ENCODE data around the gene AKAIN1. TPM values are rescaled to one million over a fixed set of nuclear protein-coding genes. Genes with fewer than 3 reads are reported as not detected.

AKAIN1 gene
- total and polyA plus RNA-seq, 2 of the 4 experiments (the other 2 are of a cell fraction) = not detected

DNA sequence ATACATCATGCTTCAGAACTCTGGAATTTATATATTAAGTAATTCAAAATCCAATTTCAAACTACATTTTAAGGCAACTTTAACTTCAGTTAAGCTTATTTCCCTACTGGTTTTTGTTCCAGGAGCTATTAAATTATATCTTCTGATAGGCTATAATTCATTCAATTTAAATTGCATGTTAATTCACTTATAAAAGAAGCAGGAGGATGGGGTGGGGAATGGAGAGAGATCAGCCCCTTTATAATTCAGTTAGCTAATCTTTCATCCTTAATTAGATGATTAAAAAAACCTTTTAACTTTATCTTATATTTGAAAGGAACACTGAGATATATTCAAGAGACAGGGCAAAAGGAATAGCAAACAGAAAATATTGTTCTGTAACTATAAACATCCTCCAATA, 86.8 kb downstream of the AKAIN1 start:
- Histone ChIP-seq H3K4me3 (ENCODE audit: insufficient read depth, low read depth, low read length) (no peak overlapping the region), H2BK5ac (ENCODE audit: low read depth, low read length, poor library complexity, severe bottlenecking) (no peak overlapping the region), H3K9me3 (ENCODE audit: control insufficient read depth, insufficient read depth, low read length) (no peaks in the 10 kb centered on the region), H2AFZ (replicated peaks; ENCODE audit: low read length, poor library complexity) (no peak overlapping the region), H3K9me1 (ENCODE audit: insufficient read depth, low read length) (no peaks in the 10 kb centered on the region), H3K4me2 (ENCODE audit: low read depth, low read length) (no peak overlapping the region), H3K27me3 (ENCODE audit: control insufficient read depth, insufficient read depth, low read length) (no peaks in the 10 kb centered on the region), H4K91ac (ENCODE audit: insufficient read depth, low read depth, low read length) (no peak overlapping the region), H3K56ac (ENCODE audit: extremely low read depth, insufficient read depth, low read length) (no peak overlapping the region), H3K18ac (ENCODE audit: low read depth, low read length) (no peak overlapping the region), H2AK9ac (replicated peaks; ENCODE audit: low read depth, low read length, poor library complexity) (no peak overlapping the region), H2BK20ac (ENCODE audit: low read depth, low read length) (no peak overlapping the region), H3K9ac (ENCODE audit: low read depth, low read length) (no peak overlapping the region), H2BK120ac (ENCODE audit: low read depth, low read length) (no peak overlapping the region), H2AK5ac (ENCODE audit: low read depth, low read length) (no peak overlapping the region), H3K79me1 (ENCODE audit: low read depth in 1 of 2, low read length in 2 of 2) (no peaks in the 10 kb centered on the region), H3K27ac (ENCODE audit: insufficient read depth, low read length) (no peak overlapping the region), H2BK15ac (ENCODE audit: low read depth, low read length) (no peak overlapping the region), H3K14ac (replicated peaks; ENCODE audit: low read depth, low read length) (no peak overlapping the region), H4K5ac (ENCODE audit: low read depth, low read length) (no peak overlapping the region), H4K8ac (ENCODE audit: low read depth in 2 of 2, low read length in 2 of 2) (no peak overlapping the region), H3K4ac (ENCODE audit: low read depth, low read length) (no peak overlapping the region), H3K4me1 (ENCODE audit: control insufficient read depth, insufficient read depth, low read length) (no peaks in the 10 kb centered on the region), H3K36me3 (ENCODE audit: control insufficient read depth, insufficient read depth, low read length) (no peaks in the 10 kb centered on the region), H3K23ac (ENCODE audit: low read depth, low read length) (no peak overlapping the region), H4K20me1 (ENCODE audit: insufficient read depth, low read length) (no peaks in the 10 kb centered on the region)
- DNase-seq = no peak
- intact Hi-C loops (cut with micrococcal nuclease) = no loop called here
- ATAC-seq (ENCODE audit: low read depth) = no peak
- dilution Hi-C loops (cut with HindIII; ENCODE audit: low sequenced_read_pairs, unreplicated experiment) = no loop called here
- in situ Hi-C loops (cut with MboI; ENCODE audit: low sequenced_read_pairs) = no loop called here
- CTCF ChIA-PET = no interaction called here
- no peak for TF ChIP-seq RFX5 (IDR thresholded peaks at IDR 0.05; ENCODE audit: low read depth, low read length)
- TF ChIP-seq RCOR1 (IDR thresholded peaks at IDR 0.05; ENCODE audit: insufficient replicate concordance, low read length) = no peak
- TF ChIP-seq, protein P1, sequence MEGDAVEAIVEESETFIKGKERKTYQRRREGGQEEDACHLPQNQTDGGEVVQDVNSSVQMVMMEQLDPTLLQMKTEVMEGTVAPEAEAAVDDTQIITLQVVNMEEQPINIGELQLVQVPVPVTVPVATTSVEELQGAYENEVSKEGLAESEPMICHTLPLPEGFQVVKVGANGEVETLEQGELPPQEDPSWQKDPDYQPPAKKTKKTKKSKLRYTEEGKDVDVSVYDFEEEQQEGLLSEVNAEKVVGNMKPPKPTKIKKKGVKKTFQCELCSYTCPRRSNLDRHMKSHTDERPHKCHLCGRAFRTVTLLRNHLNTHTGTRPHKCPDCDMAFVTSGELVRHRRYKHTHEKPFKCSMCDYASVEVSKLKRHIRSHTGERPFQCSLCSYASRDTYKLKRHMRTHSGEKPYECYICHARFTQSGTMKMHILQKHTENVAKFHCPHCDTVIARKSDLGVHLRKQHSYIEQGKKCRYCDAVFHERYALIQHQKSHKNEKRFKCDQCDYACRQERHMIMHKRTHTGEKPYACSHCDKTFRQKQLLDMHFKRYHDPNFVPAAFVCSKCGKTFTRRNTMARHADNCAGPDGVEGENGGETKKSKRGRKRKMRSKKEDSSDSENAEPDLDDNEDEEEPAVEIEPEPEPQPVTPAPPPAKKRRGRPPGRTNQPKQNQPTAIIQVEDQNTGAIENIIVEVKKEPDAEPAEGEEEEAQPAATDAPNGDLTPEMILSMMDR (conservative IDR thresholded peaks at IDR 0.05; ENCODE audit: low read depth, low read length) = no peak
- no peak for TF ChIP-seq MAZ (IDR thresholded peaks at IDR 0.05; ENCODE audit: borderline replicate concordance, low read depth, low read length)
- no peak for TF ChIP-seq NFE2L2 (IDR thresholded peaks at IDR 0.05; ENCODE audit: low read depth, low read length)
- TF ChIP-seq, protein P2, sequence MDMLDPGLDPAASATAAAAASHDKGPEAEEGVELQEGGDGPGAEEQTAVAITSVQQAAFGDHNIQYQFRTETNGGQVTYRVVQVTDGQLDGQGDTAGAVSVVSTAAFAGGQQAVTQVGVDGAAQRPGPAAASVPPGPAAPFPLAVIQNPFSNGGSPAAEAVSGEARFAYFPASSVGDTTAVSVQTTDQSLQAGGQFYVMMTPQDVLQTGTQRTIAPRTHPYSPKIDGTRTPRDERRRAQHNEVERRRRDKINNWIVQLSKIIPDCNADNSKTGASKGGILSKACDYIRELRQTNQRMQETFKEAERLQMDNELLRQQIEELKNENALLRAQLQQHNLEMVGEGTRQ (IDR thresholded peaks at IDR 0.05; ENCODE audit: low read depth, low read length) = no peak
- no TSS peak for BruUV-seq (replicated peaks)
- POLR2A ChIA-PET (ENCODE audit: unreplicated experiment) = no interaction called here

Data from IMR-90 (cell line).